WTC11 (cell line): ENCODE measurements around the gene CADM1.

Source experiments
- CREB1 ChIP-seq: sonication (generic); formaldehyde crosslinking; IDR thresholded peaks from 2 replicates; pipeline ENCODE4 v1.8.0; 2023; ENCODE audit warnings: mild to moderate bottlenecking, missing genetic modification reagents
- RELA ChIP-seq: sonication (generic); formaldehyde crosslinking; IDR thresholded peaks from 2 replicates; pipeline ENCODE4 v1.8.1; 2022; ENCODE audit warnings: missing genetic modification reagents, mild to moderate bottlenecking, borderline replicate concordance
- TF ChIP-seq, protein P1 (sequence below): fragments of 250-450 bp; sonication (Bioruptor Pico); IDR thresholded peaks from 2 replicates; pipeline ENCODE4 v1.9.0; 2021; ENCODE audit warnings: mild to moderate bottlenecking
- TF ChIP-seq, protein P2 (sequence below): fragments of 200-600 bp; IDR thresholded peaks from 2 replicates; pipeline ENCODE4 v1.8.0; 2022; ENCODE audit warnings: antibody characterized with exemption

DNA sequence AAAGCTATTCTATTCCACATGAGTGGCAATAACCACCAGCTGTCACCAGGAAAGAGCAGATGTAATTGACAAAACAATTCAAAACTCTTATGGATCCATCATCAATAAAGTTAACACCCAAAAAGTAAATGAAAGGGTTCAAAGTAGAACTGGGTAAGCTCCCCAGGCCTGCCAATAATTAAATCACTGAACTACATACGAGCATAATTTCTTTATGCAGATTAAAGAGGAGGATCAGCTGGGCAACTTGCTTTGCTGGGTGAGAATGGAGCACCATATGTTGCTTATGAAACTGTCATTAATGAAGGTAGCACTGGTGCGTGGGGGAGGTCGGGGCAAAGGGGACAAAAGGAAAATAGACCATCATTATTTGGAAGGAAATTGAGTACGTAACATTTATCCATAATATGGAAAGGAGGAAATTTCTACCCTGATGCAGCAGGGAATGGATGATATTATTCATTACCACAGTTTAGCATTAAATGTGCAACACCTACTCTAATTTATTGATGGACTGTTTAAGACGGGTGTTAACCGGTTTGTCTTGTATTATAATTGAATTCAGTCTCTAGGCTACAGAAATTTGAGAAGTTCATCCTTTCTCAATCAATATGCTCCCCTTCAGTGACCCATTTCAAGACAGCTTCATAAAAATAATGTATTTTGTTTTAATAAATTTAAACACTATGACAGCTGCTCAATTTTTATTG is 315.9 kb downstream of the CADM1 start:
- TF ChIP-seq, protein P1, sequence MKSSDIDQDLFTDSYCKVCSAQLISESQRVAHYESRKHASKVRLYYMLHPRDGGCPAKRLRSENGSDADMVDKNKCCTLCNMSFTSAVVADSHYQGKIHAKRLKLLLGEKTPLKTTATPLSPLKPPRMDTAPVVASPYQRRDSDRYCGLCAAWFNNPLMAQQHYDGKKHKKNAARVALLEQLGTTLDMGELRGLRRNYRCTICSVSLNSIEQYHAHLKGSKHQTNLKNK (CRISPR knock-in tag) = no peak
- TF ChIP-seq CREB1 (CRISPR knock-in tag) = no peak
- TF ChIP-seq RELA (CRISPR knock-in tag) = no peak
- TF ChIP-seq, protein P2, sequence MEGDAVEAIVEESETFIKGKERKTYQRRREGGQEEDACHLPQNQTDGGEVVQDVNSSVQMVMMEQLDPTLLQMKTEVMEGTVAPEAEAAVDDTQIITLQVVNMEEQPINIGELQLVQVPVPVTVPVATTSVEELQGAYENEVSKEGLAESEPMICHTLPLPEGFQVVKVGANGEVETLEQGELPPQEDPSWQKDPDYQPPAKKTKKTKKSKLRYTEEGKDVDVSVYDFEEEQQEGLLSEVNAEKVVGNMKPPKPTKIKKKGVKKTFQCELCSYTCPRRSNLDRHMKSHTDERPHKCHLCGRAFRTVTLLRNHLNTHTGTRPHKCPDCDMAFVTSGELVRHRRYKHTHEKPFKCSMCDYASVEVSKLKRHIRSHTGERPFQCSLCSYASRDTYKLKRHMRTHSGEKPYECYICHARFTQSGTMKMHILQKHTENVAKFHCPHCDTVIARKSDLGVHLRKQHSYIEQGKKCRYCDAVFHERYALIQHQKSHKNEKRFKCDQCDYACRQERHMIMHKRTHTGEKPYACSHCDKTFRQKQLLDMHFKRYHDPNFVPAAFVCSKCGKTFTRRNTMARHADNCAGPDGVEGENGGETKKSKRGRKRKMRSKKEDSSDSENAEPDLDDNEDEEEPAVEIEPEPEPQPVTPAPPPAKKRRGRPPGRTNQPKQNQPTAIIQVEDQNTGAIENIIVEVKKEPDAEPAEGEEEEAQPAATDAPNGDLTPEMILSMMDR = no peak
